ENCODE data around the gene LONP2. TPM values are rescaled to one million over a fixed set of nuclear protein-coding genes. Genes with fewer than 3 reads are reported as not detected.

LONP2 gene
- polyA plus RNA-seq, 1 donor from 2014 or later = 38.6 TPM

- Histone ChIP-seq H3K4me2 (ENCODE audit: low read length) (no peak overlapping the region), H4K20me1 (ENCODE audit: insufficient read depth) (no peaks in the 10 kb centered on the region), H3K27ac (ENCODE audit: low read length) (no peak overlapping the region)
Measured at GRCh38 chr16:48318630-48319029, 74.5 kb downstream of the LONP2 start.

GRCh38 chr16:48321317-48322036 lies 77.4 kb downstream of the LONP2 start:
- Histone ChIP-seq H3K4me2 (ENCODE audit: low read length) (no peak overlapping the region), H3K79me2 (replicated peaks; ENCODE audit: insufficient read depth, low read length) (no peaks in the 10 kb centered on the region), H3K27ac (ENCODE audit: low read length) (no peak overlapping the region), H3K36me3 (ENCODE audit: insufficient read depth, low read length) (no peaks in the 10 kb centered on the region), H4K20me1 (ENCODE audit: insufficient read depth) (no peaks in the 10 kb centered on the region), H2AFZ (ENCODE audit: low read depth, low read length) (no peak overlapping the region), H3K9ac (ENCODE audit: low read length) (no peak overlapping the region), H3K4me3 (ENCODE audit: low read length) (no peak overlapping the region), H3K9me2 (ENCODE audit: insufficient read depth, low read length) (no peaks in the 10 kb centered on the region), H3K27me3 (ENCODE audit: insufficient read depth, low read depth, low read length) (no peaks in the 10 kb centered on the region), H3F3A (ENCODE audit: insufficient read depth, low read length, poor library complexity, severe bottlenecking) (no peaks in the 10 kb centered on the region), H3K9me3 (ENCODE audit: low read length) (no peaks in the 10 kb centered on the region)
- TF ChIP-seq EP300 (conservative IDR thresholded peaks at IDR 0.05; ENCODE audit: poor library complexity, severe bottlenecking) (no peak), RAD21 (conservative IDR thresholded peaks at IDR 0.05) (no peak), POLR2AphosphoS5 (IDR thresholded peaks at IDR 0.05) (no peak), MXI1 (conservative IDR thresholded peaks at IDR 0.05; ENCODE audit: poor library complexity, severe bottlenecking) (no peak), REST (IDR thresholded peaks at IDR 0.05; ENCODE audit: borderline replicate concordance) (no peak), EZH2 (IDR thresholded peaks at IDR 0.05; ENCODE audit: borderline replicate concordance, insufficient read depth, low read length, poor library complexity, severe bottlenecking) (no peak), TAF1 (IDR thresholded peaks at IDR 0.05; ENCODE audit: low read depth) (no peak), SMC3 (conservative IDR thresholded peaks at IDR 0.05; ENCODE audit: poor library complexity) (no peak)

More at GRCh38 chr16:48318630-48319029, 74.5 kb downstream of the LONP2 start:
- Histone ChIP-seq H3K9me2 (ENCODE audit: insufficient read depth, low read length) (no peaks in the 10 kb centered on the region), H3K79me2 (replicated peaks; ENCODE audit: insufficient read depth, low read length) (no peaks in the 10 kb centered on the region), H2AFZ (ENCODE audit: low read depth, low read length) (no peak overlapping the region), H3K9ac (ENCODE audit: low read length) (no peak overlapping the region), H3K9me3 (ENCODE audit: low read length) (no peaks in the 10 kb centered on the region), H3K4me3 (ENCODE audit: low read length) (no peak overlapping the region), H3K27me3 (ENCODE audit: insufficient read depth, low read depth, low read length) (no peaks in the 10 kb centered on the region), H3K36me3 (ENCODE audit: insufficient read depth, low read length) (no peaks in the 10 kb centered on the region), H3F3A (ENCODE audit: insufficient read depth, low read length, poor library complexity, severe bottlenecking) (no peaks in the 10 kb centered on the region)
- no peak for TF ChIP-seq RAD21 (conservative IDR thresholded peaks at IDR 0.05)
- no peak for TF ChIP-seq CTCF (IDR thresholded peaks at IDR 0.05; ENCODE audit: poor library complexity, severe bottlenecking)
- no peak for TF ChIP-seq EZH2 (IDR thresholded peaks at IDR 0.05; ENCODE audit: borderline replicate concordance, insufficient read depth, low read length, poor library complexity, severe bottlenecking)
- TF ChIP-seq POLR2AphosphoS5 (IDR thresholded peaks at IDR 0.05) = no peak
- TF ChIP-seq SMC3 (conservative IDR thresholded peaks at IDR 0.05; ENCODE audit: poor library complexity) = no peak
- no peak for TF ChIP-seq MXI1 (conservative IDR thresholded peaks at IDR 0.05; ENCODE audit: poor library complexity, severe bottlenecking)
- no peak for TF ChIP-seq TAF1 (IDR thresholded peaks at IDR 0.05; ENCODE audit: low read depth)
- no peak for TF ChIP-seq EP300 (conservative IDR thresholded peaks at IDR 0.05; ENCODE audit: poor library complexity, severe bottlenecking)
- no peak for TF ChIP-seq REST (IDR thresholded peaks at IDR 0.05; ENCODE audit: borderline replicate concordance)

Measured in neural cell (in vitro differentiated cells).